ENCODE results near the gene PFDN1. TPM values are rescaled to one million over a fixed set of nuclear protein-coding genes. Genes with fewer than 3 reads are reported as not detected.

PFDN1 gene
- total RNA-seq, 1 experiment from 2014 or later, result 54.4 TPM

DNA sequence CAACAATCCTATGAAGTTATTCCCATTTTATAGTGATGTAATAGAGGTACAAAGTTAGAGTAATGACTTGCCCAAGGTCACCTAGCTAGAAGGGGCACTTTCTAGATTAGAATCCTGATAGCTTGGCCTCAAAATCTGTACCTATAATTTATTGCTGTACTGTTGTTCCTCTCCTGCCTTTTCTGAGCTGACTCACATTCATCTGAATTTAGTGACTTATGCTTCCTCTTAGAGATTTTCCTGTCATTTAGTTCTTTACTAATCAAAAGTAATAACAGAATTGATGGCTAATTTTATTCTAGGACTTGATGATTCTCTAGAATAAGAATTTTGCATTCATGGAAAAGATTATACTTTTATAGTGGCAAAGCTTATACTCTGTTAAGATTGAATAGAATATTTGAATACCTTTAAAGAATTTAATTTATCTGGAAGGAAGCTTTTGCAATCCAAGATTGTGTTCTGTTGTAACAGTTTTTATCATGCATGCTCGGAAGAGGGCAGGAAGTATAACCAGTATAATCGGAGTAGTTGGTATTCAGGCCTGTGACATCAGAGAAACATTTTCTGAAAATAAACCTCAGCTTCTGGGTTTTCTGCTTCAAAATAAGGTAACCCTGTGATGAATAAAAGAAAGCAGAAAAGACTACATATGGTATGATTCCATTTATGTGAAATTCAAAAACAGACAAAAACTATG is 106.6 kb downstream of the PFDN1 start:
- in situ Hi-C loops (cut with HindIII; ENCODE audit: low pct_unique_long_range_greater_than_20kb, low sequenced_read_pairs), result no loop called here
- no peaks in the 10 kb centered on the region for H3K9me3 ChIP-seq (ENCODE audit: control insufficient read depth, insufficient read depth, low read depth, low read length)
- H3K27me3 ChIP-seq (ENCODE audit: control insufficient read depth, insufficient read depth, low read length), result no peaks in the 10 kb centered on the region
- peaks cover 19% of the 10 kb centered on the region for H3K4me1 ChIP-seq (ENCODE audit: control insufficient read depth, insufficient read depth, low read length)
- H3K36me3 ChIP-seq (ENCODE audit: control insufficient read depth, insufficient read depth, low read length), result 0 out of 2 replicates have a peak, but pooled peaks cover 2% of the 10 kb centered on the region
- intact Hi-C loops (cut with micrococcal nuclease; ENCODE audit: unreplicated experiment), result no loop called here
- H3K4me3 ChIP-seq (ENCODE audit: low read depth in 2 of 2, low read length in 2 of 2), result no peak overlapping the region
- TF ChIP-seq SIN3A (IDR thresholded peaks at IDR 0.05; ENCODE audit: borderline replicate concordance, insufficient read depth, low read depth, low read length) (no peak), TCF7L2 (IDR thresholded peaks at IDR 0.05; ENCODE audit: low read depth, low read length) (no peak), POLR2AphosphoS5 (IDR thresholded peaks at IDR 0.05; ENCODE audit: low read depth, low read length) (no peak)
- TF ChIP-seq, protein P1, sequence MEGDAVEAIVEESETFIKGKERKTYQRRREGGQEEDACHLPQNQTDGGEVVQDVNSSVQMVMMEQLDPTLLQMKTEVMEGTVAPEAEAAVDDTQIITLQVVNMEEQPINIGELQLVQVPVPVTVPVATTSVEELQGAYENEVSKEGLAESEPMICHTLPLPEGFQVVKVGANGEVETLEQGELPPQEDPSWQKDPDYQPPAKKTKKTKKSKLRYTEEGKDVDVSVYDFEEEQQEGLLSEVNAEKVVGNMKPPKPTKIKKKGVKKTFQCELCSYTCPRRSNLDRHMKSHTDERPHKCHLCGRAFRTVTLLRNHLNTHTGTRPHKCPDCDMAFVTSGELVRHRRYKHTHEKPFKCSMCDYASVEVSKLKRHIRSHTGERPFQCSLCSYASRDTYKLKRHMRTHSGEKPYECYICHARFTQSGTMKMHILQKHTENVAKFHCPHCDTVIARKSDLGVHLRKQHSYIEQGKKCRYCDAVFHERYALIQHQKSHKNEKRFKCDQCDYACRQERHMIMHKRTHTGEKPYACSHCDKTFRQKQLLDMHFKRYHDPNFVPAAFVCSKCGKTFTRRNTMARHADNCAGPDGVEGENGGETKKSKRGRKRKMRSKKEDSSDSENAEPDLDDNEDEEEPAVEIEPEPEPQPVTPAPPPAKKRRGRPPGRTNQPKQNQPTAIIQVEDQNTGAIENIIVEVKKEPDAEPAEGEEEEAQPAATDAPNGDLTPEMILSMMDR (IDR thresholded peaks at IDR 0.05), result no peak
- TF ChIP-seq, protein P2, sequence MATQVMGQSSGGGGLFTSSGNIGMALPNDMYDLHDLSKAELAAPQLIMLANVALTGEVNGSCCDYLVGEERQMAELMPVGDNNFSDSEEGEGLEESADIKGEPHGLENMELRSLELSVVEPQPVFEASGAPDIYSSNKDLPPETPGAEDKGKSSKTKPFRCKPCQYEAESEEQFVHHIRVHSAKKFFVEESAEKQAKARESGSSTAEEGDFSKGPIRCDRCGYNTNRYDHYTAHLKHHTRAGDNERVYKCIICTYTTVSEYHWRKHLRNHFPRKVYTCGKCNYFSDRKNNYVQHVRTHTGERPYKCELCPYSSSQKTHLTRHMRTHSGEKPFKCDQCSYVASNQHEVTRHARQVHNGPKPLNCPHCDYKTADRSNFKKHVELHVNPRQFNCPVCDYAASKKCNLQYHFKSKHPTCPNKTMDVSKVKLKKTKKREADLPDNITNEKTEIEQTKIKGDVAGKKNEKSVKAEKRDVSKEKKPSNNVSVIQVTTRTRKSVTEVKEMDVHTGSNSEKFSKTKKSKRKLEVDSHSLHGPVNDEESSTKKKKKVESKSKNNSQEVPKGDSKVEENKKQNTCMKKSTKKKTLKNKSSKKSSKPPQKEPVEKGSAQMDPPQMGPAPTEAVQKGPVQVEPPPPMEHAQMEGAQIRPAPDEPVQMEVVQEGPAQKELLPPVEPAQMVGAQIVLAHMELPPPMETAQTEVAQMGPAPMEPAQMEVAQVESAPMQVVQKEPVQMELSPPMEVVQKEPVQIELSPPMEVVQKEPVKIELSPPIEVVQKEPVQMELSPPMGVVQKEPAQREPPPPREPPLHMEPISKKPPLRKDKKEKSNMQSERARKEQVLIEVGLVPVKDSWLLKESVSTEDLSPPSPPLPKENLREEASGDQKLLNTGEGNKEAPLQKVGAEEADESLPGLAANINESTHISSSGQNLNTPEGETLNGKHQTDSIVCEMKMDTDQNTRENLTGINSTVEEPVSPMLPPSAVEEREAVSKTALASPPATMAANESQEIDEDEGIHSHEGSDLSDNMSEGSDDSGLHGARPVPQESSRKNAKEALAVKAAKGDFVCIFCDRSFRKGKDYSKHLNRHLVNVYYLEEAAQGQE (IDR thresholded peaks at IDR 0.05; ENCODE audit: insufficient read depth in 1 of 2, low read depth in 2 of 2, low read length in 1 of 2), result no peak
- CTCF ChIA-PET, result interaction anchor here (0.5 kb wide), 1 partner anchor 721 kb away, joined by 3 read pairs; no protein-coding TSS in a partner anchor
- ATAC-seq (no peak), DNase-seq (ENCODE audit: low read depth, low spot score) (no peak)
- no TSS peak for BruUV-seq (replicated peaks)
- POLR2A ChIA-PET, result interaction anchor here (0.6 kb wide), 1 partner anchor 317 kb away, joined by 4 read pairs; no protein-coding TSS in a partner anchor
- H3K27ac ChIP-seq (ENCODE audit: low read length), result no peak overlapping the region

Other genes with a start within 250 kb of the PFDN1 start
- 16.9 TPM for gene PURA, start 189.0 kb downstream of the PFDN1 start, total RNA-seq (2021; ENCODE audit: unreplicated experiment)
- 7.7 TPM for gene IGIP, start 177.2 kb downstream of the PFDN1 start, total RNA-seq (2021; ENCODE audit: unreplicated experiment)
- gene CYSTM1, start 127.9 kb downstream of the PFDN1 start, total RNA-seq (2021; ENCODE audit: unreplicated experiment), result 126 TPM
- 5.0 TPM for gene HBEGF, start 43.5 kb upstream of the PFDN1 start, total RNA-seq (2021; ENCODE audit: unreplicated experiment)
- not detected for gene SLC4A9, start 57.1 kb upstream of the PFDN1 start, total RNA-seq (2021; ENCODE audit: unreplicated experiment)
- gene ANKHD1, start 98.7 kb upstream of the PFDN1 start, total RNA-seq (2021; ENCODE audit: unreplicated experiment), result 140 TPM
- gene EIF4EBP3, start 244.6 kb upstream of the PFDN1 start, total RNA-seq (2021; ENCODE audit: unreplicated experiment), result 8.6 TPM